Thoracic aorta (tissue), 2 donors: ENCODE data around the gene SNAPC2. TPM values are rescaled to one million over a fixed set of nuclear protein-coding genes. Genes with fewer than 3 reads are reported as not detected.

ENCODE experiments used
- ATAC-seq: fragments of 150-250 bp; one replicate; pipeline ENCODE4 v1.8.0; 2017; ENCODE audit warnings: low read depth; ENCODE audit not compliant: insufficient number of reproducible peaks, low FRiP score
- DNase-seq: peaks from one replicate; pipeline ENCODE4 v3.0.0-alpha.2; 2020; ENCODE audit warnings: low spot score
- H3K27ac ChIP-seq, 2 donors: fragments of 200-600 bp; sonication (generic); 1 replicate in 1 of 2; 2 replicates in 1 of 2; pipeline ENCODE4 v1.5.1; 2016; ENCODE audit warnings: mild to moderate bottlenecking in 2 of 2, moderate library complexity in 2 of 2
- H3K27me3 ChIP-seq: fragments of 200-600 bp; sonication (generic); replicated peaks from 2 replicates; pipeline ENCODE4 v1.6.0; 2016; ENCODE audit warnings: mild to moderate bottlenecking; ENCODE audit not compliant: insufficient read depth
- H3K36me3 ChIP-seq: fragments of 200-600 bp; sonication (generic); one replicate; pipeline ENCODE4 v1.5.1; 2016
- H3K4me1 ChIP-seq, 2 donors: fragments of 200-600 bp; sonication (generic); 1 replicate in 1 of 2; 2 replicates in 1 of 2; pipeline versions ENCODE4 v1.5.1 to v1.6.0; 2016; ENCODE audit warnings: low read depth in 2 of 2, mild to moderate bottlenecking in 1 of 2; ENCODE audit not compliant: control insufficient read depth in 1 of 2
- H3K4me3 ChIP-seq: fragments of 200-600 bp; sonication (generic); 2 replicates; pipeline ENCODE4 v1.5.1; 2016; ENCODE audit warnings: mild to moderate bottlenecking
- H3K9me3 ChIP-seq: fragments of 200-600 bp; sonication (generic); 2 replicates; pipeline ENCODE4 v1.5.1; 2016
- CTCF ChIP-seq: fragments of 200-600 bp; sonication (generic); IDR thresholded peaks from one replicate; pipeline ENCODE4 v1.5.1; 2019; ENCODE audit warnings: antibody characterized with exemption
- total RNA-seq, 2 donors: library from RNA; depleted of rRNA; stranded (reverse); fragments of >200 nt; gene quantifications; one replicate each; pipeline versions ENCODE4 v1.1.0 to v1.2.3, GENCODE V29; 2016

Gene SNAPC2
- total RNA-seq, 2 donors from 2014 or later = 13.3 to 26.1 TPM

GRCh38 chr19:7908078-7908699, 11.9 kb upstream of the SNAPC2 start:
- no peak for TF ChIP-seq CTCF

GRCh38 chr19:7908742-7909461, 11.2 kb upstream of the SNAPC2 start:
- Histone ChIP-seq H3K4me3 (no peak overlapping the region), H3K4me1 (peaks cover 13 to 34% of the 10 kb centered on the region in 2 donors), H3K9me3 (no peaks in the 10 kb centered on the region), H3K36me3 (peaks cover 34% of the 10 kb centered on the region), H3K27me3 (no peaks in the 10 kb centered on the region), H3K27ac (no peak overlapping the region)
- no peak for TF ChIP-seq CTCF
- ATAC-seq (no peak), DNase-seq (no peak)

More at GRCh38 chr19:7908078-7908699, 11.9 kb upstream of the SNAPC2 start:
- H3K4me3 ChIP-seq = no peak overlapping the region
- DNase-seq = no peak
- peaks cover 34% of the 10 kb centered on the region for H3K36me3 ChIP-seq
- no peaks in the 10 kb centered on the region for H3K27me3 ChIP-seq
- peaks cover 13 to 34% of the 10 kb centered on the region in 2 donors for H3K4me1 ChIP-seq
- no peak for ATAC-seq
- no peak overlapping the region for H3K27ac ChIP-seq
- no peaks in the 10 kb centered on the region for H3K9me3 ChIP-seq

GRCh38 chr19:7909471-7910067, 10.6 kb upstream of the SNAPC2 start:
- H3K36me3 ChIP-seq = peaks cover 34% of the 10 kb centered on the region
- ATAC-seq (no peak), DNase-seq (no peak)
- no peak for TF ChIP-seq CTCF
- H3K4me3 ChIP-seq = no peak overlapping the region
- H3K9me3 ChIP-seq = no peaks in the 10 kb centered on the region
- H3K27me3 ChIP-seq = no peaks in the 10 kb centered on the region
- H3K4me1 ChIP-seq = peaks cover 12 to 30% of the 10 kb centered on the region in 2 donors
- H3K27ac ChIP-seq = no peak overlapping the region

GRCh38 chr19:7910321-7911161, 9.6 kb upstream of the SNAPC2 start:
- Histone ChIP-seq H3K27ac (no peak overlapping the region), H3K36me3 (peaks cover 34% of the 10 kb centered on the region), H3K4me1 (peaks cover 3 to 21% of the 10 kb centered on the region in 2 donors), H3K27me3 (no peaks in the 10 kb centered on the region), H3K9me3 (no peaks in the 10 kb centered on the region), H3K4me3 (no peak overlapping the region)
- no peak for TF ChIP-seq CTCF
- DNase-seq = no peak
- no peak for ATAC-seq
